ENCODE data around the gene HLX.

The HLX gene, protein sequence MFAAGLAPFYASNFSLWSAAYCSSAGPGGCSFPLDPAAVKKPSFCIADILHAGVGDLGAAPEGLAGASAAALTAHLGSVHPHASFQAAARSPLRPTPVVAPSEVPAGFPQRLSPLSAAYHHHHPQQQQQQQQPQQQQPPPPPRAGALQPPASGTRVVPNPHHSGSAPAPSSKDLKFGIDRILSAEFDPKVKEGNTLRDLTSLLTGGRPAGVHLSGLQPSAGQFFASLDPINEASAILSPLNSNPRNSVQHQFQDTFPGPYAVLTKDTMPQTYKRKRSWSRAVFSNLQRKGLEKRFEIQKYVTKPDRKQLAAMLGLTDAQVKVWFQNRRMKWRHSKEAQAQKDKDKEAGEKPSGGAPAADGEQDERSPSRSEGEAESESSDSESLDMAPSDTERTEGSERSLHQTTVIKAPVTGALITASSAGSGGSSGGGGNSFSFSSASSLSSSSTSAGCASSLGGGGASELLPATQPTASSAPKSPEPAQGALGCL

DNA sequence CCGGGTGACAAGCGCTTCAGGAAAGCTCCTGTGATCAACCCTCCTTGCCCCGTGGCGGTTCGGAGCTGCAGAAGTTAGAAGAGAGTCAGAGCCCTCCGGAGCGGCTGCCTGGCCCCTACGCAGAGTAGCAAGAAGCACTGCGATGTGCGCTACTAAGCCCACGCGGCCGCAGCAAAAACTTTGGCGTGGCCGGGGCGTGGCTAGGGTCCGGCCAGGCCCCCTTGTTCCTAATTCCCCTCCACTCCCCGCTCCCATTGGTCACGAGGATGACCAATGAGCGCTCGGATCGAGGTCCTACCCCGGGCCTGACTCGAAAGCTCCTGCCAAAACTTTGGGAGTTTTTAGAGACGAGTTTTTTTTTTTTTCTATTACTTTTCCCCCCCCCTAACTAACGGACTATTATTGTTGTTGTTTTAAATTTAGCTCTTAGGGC, at the start of gene HLX:
Gene HLX (plus strand): TSS at position 368 of the 433 bp plus-strand sequence. CDS start 415 bp downstream, outside the sequence.
- DNase-seq, result peak; percentile 58

DNA sequence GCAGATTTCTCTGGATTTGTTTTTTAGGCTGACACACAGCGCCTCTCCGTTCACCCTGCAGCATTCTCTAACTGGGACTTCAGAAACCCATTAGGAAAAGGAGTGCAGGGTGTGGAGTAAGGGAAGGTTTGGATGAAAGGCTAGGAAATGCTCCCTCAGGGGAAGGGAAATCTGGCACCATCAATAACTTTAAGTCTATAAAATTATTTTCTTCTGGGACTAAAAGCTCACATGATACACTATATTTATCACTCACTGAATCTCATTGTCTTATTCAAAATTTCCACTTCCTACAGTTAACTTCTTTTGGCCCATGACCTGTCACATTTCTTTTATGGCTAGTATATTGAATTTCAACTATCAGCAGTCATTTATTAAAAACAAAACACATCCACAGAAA, 45.8 kb upstream of the HLX start:
- DNase-seq, result no peak

DNA sequence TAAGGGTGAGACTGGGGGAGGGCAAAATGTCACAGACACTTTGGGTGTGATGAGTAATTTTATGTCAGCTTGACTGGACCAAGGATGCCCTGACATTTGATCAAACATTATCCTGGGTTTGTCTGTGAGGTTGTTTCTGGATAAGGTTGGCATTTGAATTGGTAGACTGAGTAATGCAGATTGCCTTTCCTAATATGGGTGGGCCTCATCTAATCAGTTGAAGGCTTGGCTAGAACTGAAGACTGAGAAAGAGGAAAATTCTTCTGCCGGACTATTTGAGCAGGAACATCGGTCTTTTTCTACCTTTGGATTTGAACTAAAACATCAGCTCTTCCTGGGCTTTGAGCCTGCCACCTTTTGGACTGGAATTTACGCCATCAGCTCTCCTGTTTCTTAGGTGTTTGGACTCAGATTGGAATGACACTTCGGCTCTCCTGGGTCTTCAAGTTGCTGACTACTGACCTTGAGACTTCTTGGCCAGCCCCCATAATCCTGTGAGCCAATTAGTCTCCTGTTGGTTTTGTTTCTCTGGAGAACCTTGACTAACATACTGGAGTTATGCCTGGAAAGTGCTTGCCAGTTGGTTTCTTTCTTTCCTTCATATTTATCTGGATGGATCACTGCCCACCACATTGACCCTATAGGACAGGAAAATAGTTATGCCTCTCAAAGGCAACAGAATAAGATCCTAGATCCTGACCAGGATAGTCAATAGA, 44.9 kb upstream of the HLX start:
- DNase-seq, result no peak

DNA sequence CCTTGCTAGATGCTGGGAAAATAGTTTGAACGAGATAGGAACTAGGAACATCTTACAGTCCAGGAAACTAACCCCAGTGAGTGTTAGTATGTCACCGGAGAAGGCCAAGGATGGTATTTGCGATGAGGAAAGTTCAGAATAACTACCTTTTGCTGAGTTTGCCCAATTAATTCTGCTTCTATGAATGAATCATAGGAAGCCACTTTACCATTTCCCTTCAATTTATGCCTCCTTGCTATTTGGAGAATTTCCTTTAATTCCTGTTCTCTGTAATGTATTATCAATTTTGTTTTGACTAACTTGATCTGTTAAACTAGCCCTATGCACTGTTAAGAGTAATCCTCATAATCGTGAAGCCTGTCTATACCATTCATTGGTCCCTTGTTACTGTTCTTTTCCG, 40.7 kb upstream of the HLX start:
- no peak for DNase-seq

DNA sequence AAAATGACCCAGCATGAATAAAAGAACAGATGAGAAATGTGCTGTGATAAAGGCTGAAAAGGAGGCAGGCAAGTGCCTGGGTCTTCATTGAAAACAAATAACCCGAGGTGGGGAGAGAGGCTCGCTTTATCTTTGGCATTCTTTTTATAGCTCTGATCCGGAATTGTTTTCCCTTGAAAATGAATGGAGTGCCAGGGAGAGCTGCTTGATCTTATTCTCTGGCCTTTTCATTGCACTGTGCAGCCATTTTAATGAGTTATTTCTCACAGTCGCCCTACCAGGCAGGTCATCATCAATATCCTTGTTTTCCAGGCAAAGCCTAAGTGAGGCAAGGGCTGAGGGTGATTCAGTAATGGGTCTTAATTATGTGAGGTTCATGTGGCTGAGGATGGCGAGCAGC, 39.8 kb upstream of the HLX start:
- no peak for DNase-seq

DNA sequence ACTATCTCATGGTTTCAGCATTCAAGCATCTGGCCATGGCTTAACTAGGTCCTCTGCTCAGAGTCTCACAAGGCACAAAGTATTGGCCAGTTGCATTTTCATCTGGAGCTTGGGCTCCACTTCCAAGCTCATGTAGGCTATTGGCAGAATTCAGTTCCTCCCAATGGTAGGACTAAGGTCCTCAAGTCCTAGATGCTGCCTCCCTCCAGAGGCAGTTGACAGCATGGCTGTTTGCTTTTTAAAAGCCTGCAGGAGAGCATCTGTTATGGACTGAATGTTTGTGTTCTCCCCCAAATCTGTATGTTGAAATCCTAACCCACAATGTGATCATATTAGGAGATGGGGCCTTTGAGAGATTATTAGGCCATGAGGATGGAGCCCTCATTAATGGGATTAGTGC, 38.0 kb upstream of the HLX start:
- no peak for DNase-seq

DNA sequence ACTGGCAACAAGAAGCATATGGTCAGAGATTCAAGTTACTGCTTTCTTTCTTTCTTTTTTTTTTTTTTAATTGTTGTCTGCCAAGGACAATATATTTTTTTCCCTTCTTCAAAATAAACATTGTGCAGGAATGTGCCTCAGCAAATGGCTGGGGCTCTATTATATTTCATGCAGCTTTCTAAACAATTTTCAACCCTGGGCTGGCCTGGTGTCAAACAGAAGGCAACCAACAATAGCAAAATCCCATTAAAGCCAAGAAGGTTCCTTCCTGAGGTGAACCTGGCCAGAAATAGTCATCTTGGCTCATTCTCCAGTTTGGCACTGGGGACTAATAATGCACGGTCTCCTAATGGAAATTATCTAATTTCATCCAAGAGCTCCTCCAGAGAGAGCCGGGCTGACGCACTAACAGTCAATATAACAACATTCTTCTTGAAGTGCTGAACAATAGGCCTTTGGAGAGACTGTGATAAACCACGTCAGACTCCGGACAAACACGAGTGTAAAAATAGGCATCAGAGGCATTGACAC, 35.7 kb upstream of the HLX start:
- DNase-seq, result no peak

DNA sequence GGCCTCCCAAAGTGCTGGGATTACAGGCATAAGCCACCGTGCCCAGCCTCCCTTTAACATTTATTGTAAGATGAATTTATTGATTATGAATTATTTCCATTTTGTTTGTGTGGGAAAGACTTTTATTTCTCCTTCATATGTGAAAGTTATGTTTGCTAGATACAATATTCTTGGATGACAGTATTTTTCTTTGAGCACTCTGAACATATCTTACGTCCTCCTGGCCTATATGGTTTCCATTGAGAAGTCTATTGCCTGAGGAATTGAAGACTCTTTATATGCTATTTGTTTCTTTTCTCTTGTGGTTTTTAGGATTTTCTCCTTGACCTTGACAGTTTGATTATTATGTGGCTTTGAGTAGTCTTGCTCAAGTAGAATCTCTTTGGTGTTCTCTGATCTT, 26.8 kb upstream of the HLX start:
- DNase-seq, result no peak

DNA sequence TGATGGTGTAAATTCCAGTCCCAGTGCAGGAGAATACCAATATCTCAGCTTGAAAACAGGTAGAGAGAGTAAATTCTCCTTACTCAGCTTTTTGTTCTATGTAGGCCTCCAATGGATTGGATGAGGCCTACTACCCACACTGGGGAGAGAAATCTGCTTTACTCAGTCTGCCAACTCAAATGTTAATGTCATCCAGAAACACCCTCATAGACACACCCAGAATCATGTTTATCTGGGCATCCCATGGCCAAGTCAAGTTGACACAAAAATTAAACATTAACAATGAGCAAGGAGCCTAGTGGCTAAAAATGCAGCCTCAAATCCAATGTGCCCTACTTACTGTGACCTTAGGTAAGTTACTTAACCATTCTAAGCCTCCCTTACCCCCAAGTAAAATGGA, 6.9 kb upstream of the HLX start:
- no peak for DNase-seq

DNA sequence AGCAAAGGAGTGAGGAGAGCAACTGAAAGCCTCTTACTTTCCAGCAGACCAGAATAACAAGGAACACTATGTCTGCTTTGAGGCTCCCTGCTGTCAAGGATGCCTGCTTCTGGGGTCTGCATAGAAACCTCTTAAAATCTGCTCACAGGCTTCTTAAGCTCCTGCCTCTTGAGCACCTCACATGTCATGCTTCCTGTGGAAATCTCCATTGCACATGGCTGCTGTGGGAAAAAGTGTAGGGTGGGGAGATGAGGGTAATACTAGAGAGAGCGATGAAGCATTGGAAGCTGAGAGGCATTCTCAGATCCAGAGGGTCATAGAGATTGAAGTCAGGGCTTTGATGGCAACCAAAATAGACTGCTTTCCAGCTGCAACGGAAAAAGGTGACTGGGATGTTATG, 6.2 kb upstream of the HLX start:
- DNase-seq, result no peak

DNA sequence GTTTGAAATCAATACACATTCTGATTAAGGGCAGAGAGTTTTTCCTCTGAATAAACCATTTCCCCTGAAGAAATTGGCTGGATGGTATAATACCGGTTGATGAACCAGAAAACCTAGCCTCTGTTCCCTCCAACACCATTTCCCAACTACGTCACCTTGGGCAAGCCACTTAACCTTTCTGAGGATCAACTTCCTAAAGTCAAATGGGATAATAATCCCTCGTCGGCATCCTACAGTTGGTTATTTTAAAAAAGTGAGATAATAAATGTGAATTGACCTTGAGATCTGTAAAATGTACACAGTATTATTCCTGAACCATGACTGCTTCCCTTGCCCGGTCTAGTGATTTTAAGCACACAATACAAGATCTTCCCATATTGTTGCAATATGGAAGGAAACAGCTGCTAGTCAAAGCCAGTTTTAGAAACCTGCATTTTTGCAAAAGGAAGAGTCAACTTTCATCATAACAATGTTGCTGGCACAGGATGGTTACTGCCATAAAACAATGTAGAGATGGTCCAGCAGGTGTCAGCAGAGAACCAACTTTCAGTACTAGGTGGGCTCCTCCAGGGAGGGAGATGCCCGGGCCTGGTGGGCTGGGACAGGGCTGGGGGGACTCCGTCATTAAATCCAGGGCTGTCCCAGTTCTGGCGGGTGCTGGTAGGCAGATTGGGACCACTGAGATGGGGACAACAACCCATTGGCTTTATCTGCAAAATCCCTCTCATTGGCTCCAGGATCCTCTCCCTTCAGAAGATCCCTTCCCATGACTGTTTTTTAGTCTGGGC, 5.2 kb upstream of the HLX start:
- DNase-seq, result peak; percentile 48

DNA sequence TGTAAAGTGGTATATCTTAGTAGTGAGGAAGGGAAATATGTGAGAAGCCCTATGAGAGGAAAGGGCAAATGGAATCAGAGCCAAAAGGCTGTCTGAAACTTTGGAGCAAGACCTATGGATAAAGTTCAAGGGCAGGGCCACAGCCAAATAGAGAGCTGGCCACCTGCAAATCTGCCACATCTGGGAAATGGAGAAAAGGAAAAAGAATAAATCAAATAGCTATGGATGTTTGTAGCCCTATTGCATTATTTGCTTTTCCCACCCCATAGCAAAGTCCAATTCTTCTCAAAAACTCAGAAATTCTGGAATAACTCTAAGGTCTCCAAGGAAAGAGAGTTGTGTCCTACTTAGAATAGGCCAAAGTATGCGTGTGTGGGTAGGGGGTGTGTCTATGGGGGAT, 4.0 kb upstream of the HLX start:
- DNase-seq, result no peak

DNA sequence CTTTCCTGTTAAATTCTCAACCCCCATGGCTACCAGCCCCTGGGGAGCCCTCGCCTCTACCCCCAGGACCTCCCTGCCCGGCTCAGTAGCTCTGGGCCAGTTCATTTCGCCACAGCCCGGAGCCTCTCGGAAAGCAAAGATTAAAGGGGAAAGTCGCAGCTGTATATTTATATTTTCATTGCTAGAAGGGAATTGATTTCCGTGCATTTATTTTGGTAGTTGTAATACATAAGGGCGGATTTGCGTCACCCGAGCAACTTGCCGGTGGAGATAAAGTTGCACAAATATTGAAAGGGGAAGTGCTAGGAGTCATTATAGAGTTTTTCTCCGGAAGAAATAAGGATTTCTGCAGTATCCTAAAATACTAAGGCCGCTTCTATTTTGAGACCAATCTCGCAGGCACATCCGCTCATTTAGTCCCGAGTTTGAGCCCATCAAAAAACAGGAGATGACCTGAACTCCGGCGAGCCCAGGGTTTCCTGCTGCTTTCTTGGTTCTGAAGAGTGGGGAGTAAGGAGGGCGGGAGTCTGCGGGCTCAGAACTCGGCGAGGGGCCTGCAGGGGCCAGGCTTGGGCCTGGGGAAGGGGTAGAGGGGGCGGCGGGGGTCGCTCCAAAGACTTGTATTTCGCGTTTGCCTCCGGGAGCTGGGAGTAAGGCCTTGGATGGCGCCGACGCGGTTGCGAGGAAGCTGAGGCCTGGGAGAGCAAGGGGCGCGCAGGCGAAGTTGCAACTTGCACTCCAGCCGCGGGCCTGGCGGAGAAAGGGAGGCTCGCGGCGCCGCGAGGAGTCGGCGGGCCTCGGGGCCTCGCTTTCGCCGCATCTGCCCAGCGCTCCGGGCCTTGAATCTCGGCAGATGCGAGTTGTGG, 2.5 kb upstream of the HLX start:
- DNase-seq, result no peak

DNA sequence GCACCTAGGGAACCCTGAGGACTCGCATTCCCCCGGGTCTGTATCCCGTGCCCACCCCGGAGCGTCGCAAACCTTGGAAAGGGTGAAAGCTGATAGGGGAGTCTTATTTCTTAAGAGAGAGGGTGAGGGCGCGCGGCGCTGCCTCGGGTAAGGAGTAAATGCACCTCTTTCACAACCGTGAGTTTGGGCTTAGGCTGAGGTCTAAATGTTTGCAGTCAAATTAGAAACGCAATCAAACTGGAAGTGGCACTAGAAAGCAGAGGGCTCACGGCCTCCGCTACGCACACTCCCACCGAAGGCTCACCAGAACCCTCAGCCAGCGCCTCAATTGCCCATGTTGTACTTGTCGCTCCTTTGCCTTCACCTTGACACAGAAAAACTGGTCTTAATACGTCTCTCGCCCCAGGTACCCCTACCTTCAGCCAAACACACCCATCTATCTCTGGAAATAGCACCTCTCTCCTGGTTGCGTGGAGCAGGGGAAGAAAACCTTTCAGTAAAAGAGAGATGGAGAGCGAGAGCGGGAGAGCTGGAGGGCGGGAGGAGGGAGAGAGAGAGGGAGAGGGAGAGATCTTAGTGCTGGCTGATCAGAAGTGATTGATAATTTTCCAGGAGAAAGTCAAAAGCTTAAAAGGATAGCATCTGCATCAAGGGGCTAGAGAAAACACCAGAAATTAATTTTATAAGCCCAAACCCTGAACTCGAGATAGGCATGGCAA, 1.7 kb upstream of the HLX start:
- no peak for DNase-seq

DNA sequence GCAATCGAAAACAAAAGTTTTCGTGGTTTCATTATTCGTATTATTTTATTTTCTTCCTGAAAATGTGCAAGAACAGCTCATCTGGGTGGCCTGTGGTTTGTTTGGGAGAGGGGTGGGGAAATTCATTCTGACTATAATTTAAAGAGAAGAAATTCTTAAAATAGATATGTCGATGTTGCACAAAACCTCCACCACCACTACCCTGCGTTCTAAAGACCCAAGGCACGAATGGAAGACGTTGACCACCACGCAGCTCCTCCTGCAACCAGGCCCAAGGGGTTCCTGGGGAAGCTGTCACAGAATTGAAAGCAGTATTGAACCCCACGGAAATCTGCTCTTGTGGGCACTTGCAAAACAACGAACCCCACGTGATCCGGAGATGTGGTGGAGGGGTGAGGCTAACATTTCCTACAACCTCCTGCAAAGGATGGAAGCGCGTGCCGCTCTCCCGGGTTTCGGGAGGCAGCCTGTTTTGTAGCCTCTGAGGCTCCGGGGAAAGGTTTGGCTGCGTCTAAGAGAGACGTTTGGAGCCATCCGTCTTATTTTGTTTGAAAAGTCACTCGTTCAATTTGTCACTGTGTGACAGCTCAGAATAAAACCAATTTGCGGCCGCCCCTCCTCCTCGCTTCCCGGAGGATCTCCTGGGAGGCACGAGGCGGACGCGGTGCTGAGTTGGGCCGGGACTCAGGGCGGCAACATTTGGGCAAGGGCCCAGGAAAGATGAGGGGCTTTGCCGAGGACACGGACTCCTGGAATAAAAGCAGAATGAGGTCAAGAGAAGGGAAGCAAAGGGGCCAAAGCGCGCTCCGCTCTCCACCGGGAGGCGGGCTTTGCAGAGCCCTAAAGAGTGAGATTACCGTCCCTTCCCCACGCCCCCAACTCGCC, 810 bp upstream of the HLX start:
- no peak for DNase-seq

DNA sequence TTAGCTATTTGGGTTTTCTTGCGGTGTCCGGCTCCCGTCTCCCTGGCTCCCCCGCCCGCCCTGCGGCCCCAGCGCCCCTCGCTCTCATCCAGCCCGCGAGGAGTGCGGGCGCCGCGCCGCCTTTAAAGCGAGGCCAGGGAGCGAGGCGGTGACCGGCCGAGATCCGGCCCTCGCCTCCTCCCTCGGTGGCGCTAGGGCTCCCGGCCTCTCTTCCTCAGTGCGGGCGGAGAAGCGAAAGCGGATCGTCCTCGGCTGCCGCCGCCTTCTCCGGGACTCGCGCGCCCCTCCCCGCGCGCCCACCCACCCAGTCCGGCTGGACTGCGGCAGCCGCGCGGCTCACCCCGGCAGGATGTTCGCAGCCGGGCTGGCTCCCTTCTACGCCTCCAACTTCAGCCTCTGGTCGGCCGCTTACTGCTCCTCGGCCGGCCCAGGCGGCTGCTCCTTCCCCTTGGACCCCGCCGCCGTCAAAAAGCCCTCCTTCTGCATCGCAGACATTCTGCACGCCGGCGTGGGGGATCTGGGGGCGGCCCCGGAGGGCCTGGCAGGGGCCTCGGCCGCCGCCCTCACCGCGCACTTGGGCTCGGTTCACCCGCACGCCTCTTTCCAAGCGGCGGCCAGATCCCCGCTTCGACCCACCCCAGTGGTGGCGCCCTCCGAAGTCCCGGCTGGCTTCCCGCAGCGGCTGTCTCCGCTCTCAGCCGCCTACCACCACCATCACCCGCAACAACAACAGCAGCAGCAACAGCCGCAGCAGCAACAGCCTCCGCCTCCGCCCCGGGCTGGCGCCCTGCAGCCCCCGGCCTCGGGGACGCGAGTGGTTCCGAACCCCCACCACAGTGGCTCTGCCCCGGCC, 492 bp downstream of the HLX start:
- DNase-seq, result no peak

DNA sequence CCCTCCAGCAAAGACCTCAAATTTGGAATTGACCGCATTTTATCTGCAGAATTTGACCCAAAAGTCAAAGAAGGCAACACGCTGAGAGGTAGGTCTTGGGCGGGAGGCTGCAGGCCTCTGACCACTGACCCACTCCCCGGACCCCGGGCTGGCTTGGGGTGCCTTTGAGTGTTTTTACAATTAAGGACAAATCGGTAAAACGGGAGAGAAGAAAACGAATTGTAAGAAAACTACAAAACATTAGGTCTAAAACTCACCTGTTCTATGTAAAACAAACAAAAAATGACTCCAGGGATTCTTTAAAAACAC, 1.1 kb downstream of the HLX start:
- no peak for DNase-seq

DNA sequence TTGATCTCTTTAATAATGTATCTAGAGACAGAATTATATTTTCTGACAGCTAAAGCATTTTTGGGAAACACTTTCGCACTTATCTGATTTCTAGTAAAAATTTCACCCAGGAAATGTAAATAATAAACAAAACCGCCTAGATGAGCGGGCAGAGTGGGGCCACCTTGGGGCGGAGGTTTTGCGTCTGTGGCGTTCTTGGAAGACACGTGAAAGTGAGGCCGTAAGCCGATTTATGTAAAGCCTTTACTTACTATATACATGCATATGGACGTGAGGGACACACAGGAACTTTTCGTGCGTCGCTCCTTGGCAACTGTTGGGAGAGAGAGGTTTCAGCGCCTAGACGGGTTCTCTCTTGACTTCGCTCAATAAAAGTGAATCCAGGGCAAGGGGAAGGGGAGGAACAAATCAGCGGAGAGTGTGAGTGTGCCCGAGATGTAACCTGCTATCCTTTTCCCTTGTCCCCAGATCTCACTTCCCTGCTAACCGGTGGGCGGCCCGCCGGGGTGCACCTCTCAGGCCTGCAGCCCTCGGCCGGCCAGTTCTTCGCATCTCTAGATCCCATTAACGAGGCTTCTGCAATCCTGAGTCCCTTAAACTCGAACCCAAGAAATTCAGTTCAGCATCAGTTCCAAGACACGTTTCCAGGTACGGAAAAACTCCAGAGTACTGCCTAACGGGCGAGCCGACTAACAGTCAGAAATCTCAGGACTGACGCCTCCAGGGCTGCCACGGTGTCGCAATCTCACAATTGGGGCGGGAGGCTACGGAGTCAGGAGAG, 1.7 kb downstream of the HLX start:
- peak; percentile 52 for DNase-seq
